ENCODE data around the gene OR2T11.

- no peak for TF ChIP-seq POLR2AphosphoS5 (IDR thresholded peaks at IDR 0.05; ENCODE audit: low read depth, low read length)
- TF ChIP-seq REST (IDR thresholded peaks at IDR 0.05; ENCODE audit: insufficient read depth in 1 of 2, low read depth in 2 of 2, low read length in 2 of 2), result no peak
- no peak for TF ChIP-seq SIN3A (IDR thresholded peaks at IDR 0.05; ENCODE audit: borderline replicate concordance, insufficient read depth, low read length)
Observed at GRCh38 chr1:248681651-248682050, 46.8 kb upstream of the OR2T11 start.
